T follicular helper cell (primary cell): ENCODE results near the gene SDF2L1.
"Not testable (repeated sequence)": the region's sequence is repeated elsewhere in the genome, so short reads cannot be mapped to it uniquely, and the experiment has no call there.

Source experiments
- DNase-seq: peaks from one replicate; pipeline ENCODE4 v3.0.0-alpha.2; 2020; ENCODE audit warnings: low read depth
- total RNA-seq, 2 experiments: gene quantifications; one replicate each; lab custom pipeline; 2026; lab: John Stamatoyannopoulos, UW

Gene SDF2L1, protein sequence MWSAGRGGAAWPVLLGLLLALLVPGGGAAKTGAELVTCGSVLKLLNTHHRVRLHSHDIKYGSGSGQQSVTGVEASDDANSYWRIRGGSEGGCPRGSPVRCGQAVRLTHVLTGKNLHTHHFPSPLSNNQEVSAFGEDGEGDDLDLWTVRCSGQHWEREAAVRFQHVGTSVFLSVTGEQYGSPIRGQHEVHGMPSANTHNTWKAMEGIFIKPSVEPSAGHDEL
- total RNA-seq = 20.2 to 38.3 reads per million in 2 experiments

DNA sequence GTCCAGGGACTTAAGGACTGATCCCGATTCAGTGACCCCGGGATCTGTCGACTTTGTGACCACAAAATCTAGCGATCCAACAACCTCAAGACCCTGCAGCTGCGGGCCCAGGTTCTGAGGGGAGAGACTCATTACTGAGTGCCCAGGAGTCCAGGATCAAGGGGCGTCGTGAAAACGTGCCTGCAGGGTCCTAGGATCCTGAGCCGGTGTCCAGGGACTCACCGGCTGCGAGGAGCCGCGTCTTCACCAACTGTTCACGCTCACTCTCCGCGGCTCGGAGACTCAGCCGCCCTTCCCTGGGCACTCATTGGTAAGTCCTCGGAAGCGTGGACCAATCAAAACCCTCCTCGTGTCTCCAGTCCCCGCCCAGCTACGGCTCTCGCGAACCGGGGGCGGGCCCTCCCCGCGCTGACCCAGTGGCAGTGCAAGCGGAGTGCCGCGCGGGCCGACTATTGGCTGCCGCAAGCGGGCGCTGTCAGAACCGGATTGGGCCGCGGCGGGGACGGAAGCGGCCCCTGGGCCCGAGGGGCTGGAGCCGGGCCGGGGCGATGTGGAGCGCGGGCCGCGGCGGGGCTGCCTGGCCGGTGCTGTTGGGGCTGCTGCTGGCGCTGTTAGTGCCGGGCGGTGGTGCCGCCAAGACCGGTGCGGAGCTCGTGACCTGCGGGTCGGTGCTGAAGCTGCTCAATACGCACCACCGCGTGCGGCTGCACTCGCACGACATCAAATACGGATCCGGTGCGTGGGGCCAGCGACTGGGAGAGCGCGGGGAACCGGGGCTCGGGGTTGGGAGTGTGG is at the start of gene SDF2L1:
Gene SDF2L1 (plus strand): TSS at position 514 of the 795 bp plus-strand sequence. CDS start 35 bp downstream, at position 549.
- DNase-seq = peak; percentile 97

- DNase-seq = no peak
Observed at GRCh38 chr22:21592422-21592821, 49.7 kb upstream of the SDF2L1 start.

DNA sequence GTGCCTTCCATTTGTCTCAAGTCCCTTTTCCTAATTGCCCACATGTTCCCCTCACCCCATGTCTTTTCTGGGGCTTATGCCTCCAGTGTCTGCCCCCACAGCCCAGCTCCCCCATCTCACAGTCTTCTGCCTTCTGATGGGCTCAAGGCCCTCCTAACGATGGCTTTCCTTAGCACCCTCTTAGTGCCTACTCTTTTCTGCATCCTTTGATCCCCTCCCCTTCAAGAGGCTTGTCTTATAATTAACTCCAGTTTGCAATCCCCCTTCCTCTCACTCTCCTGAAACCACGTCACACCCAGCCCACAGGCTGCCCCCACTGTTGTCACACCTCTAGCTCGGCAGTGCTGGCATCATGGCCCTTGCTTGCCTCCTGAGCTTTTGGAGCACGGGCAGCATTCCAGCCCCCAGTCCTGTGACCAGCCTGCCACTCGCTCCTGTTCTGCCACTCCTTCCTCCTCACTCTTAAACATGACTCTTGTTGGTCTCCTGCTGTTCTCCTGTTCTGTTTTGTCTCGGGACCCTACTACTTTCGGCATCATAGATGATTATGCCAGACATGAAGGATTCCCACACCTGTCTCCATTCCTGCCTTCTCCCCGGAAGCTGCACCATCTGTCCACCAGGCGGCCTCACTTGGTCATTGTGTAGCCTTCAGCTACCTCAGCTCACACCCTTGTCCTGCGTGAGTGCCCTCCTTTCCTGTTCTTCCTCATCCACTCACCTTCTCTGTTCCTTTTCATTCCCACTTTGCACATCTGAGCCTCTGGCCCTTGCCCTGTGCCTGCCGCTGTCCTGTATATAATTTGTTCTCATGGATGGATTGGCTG is 48.5 kb upstream of the SDF2L1 start:
- DNase-seq = no peak

GRCh38 chr22:21594865-21595452 is 47.1 kb upstream of the SDF2L1 start:
- no peak for DNase-seq

DNA sequence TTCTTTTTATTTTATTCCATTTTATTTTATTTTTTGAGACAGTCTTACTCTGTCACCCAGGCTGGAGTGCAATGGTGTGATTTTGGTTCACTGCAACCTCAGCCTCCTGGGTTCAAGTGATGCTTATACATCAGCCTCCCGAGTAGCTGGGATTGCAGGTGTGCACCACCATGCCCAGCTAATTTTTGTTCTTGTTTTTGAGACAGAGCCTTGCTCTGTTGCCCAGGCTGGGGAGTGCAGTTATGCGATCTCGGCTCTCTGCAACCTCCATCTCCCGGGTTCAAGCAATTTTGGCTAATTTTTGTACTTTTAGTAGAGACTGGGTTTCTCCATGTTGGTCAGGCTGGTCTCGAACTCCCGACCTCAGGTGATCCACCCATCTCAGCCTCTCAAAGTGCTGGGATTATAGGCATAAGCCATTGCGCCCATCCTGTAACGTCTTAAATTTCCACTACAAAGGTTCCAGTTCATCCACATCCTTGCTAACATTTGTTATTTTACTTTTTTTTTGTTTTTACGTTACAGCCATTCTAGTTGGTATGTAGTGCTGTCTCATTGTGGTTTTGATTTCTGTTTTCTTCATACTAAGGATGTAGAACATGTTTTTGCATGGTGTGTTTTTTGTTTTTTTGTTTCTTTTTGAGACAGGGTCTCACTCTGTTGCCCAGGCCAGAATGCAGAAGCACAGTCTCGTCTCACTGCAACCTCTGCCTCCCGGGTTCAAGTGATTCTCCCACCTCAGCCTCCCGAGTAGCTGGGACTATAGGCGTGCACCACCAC is 45.6 kb upstream of the SDF2L1 start:
- not testable (repeated sequence) for DNase-seq

DNA sequence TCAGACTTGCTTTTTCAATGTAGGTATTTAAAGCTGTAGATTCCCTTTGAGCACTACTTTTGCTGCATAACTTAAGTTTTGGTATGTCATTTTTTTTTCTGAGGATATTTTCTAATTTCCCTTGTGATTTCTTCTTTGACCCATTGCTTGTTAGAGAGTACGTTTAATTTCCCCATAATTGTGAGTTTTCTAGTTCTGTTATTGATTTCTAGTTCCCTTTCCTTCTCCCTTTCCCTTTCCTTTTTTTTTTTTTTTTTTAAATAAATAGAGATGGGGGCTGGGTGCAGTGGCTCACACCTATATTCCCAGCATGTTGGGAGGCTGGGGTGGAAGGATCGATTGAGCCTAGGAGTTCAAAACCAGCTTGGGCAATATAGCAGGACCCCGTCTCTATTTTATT is 43.8 kb upstream of the SDF2L1 start:
- DNase-seq = no peak

- DNase-seq = no peak
Observed at GRCh38 chr22:21599053-21599893, 42.8 kb upstream of the SDF2L1 start.

- no peak for DNase-seq
Observed at GRCh38 chr22:21602579-21602978, 39.5 kb upstream of the SDF2L1 start.

GRCh38 chr22:21603973-21604372 is 38.1 kb upstream of the SDF2L1 start:
- no peak for DNase-seq

DNA sequence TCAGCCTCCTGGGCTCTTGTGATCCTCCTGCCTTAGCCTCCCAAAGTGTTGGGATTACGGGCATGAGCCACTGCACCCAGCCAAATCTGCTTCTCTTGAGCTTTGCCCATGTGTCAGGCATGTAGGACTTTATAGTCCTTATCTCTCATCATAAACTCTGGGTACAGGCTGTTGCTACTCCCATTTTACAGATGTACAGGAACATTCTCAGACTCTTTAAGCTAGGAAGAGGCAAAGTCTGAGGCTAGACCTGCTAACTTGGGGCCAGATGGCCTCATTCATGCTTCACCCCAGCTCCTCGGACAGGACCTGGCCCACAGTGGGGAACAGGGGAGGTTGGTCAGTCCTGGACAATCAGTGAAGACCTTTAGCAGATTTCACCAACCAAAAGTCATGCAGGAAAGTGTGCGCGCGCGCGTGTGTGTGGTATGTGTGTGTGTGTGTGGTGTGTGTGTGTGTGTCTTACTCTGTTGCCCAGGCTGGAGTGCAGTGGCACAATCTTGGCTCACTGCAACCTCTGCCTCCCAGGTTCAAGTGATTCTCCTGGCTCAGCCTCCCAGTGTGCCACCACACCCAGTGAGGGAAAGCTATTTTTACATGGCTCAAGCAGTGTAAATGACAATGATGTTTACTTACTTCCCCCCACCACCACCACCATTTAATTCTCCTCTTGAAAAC is 36.1 kb upstream of the SDF2L1 start:
- no peak for DNase-seq

GRCh38 chr22:21606775-21607174 is 35.3 kb upstream of the SDF2L1 start:
- DNase-seq = no peak

- DNase-seq = not testable (repeated sequence)
Observed at GRCh38 chr22:21609556-21610157, 32.4 kb upstream of the SDF2L1 start.

- no peak for DNase-seq
Observed at GRCh38 chr22:21611210-21611977, 30.7 kb upstream of the SDF2L1 start.

- DNase-seq = no peak
Observed at GRCh38 chr22:21612858-21613257, 29.2 kb upstream of the SDF2L1 start.

DNA sequence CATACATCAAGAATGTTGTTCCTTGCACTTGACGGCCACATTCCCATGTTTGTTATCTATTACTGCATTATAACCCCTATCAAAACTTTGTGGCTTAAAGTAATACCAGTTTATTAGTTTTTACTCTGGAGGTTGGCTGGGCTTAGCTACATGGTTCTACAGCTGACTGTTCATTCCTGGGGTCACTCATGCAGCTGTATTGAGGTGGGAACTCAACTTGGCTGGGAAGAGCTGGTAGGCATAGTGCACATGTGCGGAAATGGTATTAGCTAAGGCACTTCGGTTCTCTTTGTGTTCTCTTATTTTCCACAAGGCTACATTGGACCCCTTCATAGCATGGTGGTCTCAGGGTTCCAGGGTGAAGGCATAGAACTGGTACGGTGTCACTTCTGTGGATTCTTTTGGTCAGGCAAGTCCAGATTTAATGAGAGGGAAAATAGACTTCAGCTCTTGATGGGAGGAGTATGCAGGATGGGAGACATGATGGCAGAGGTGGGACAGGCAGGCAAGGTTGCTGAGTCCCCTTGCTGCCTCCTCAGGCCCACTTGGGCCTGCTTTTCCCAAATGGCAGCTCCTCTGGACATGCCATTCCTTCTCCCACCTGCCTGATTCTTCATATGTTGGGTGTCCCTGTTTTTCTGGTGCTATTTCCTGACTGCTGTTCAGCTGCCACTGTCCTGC is 28.4 kb upstream of the SDF2L1 start:
- DNase-seq = no peak

DNA sequence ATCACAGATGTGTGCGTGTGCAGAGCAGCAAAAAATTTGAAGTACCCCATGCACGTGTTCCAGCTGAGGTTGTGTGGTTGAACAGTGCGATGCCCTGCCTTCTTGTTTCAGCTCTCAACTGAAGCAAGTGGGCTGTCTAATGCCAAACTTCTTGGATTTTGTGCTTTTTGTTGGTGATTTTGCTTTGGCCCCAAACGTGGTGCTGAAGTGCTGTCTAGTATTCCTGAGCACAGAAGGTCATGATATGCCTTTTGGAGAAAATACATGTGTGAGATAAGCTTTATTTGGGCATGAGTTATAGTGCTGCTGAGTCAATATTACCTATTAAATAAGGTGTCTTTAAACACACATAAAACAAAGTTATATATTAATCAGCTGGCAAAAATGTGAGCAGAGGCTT is 26.4 kb upstream of the SDF2L1 start:
- no peak for DNase-seq

DNA sequence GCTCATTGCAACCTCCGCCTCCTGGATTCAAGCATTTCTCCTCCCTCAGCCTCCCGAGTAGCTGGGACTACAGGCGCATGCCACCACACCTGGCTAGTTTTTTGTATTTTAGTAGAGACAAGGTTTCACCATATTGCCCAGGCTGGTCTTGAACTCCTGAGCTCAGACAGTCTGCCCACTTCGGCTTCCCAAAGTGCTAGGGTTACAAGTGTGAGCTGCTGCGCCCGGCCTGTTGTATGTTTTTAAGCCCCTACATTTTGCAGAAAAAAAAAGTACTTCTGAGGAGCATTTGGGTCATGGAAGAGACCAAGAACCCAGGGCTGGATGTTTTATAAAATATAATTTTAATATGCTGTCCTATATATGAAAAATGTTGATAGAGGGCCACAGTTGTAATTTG is 24.8 kb upstream of the SDF2L1 start:
- DNase-seq = not testable (repeated sequence)

GRCh38 chr22:21621025-21621424 is 21.1 kb upstream of the SDF2L1 start:
- DNase-seq = no peak
